Esophagus squamous epithelium (tissue), 4 donors: ENCODE data around the gene CTBP1.

Source experiments
- POLR2A ChIP-seq, 4 donors: fragments of 450-650 bp; IDR thresholded peaks; one replicate each; pipeline ENCODE4 v1.6.1; 2017; ENCODE audit warnings: antibody characterized with exemption in 4 of 4, mild to moderate bottlenecking in 4 of 4, moderate library complexity in 3 of 4
- TF ChIP-seq, protein P1 (sequence below), 6 experiments: fragments of 450-650 bp in 4 of 6; fragments of 200-600 bp in 2 of 6; sonication (generic) in 2 of 6; IDR thresholded peaks; one replicate each; pipeline ENCODE4 v1.5.1; 2016 to 2019; ENCODE audit warnings: antibody characterized with exemption in 6 of 6, mild to moderate bottlenecking in 4 of 6, moderate library complexity in 4 of 6

DNA sequence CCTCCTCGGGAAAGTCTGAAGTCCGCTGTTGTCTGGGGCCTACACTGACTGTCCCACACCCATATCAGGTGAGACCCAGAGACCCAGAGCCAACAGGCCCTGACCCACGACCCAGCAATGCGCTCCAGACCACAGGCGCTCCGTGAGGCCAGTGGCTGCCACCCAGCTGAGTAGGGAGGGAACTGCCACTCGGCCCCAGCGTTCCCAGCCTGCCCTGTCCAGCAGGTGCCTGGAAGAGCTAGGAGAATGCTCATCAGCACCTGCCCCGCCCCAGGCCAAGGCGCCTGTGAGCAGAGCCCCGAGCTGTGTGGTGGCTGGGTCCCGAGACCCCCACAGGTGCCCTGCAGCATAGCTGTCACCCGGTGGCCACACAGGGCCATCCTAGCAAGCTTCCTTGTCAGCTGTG is 79.2 kb downstream of the CTBP1 start:
- TF ChIP-seq, protein P1, sequence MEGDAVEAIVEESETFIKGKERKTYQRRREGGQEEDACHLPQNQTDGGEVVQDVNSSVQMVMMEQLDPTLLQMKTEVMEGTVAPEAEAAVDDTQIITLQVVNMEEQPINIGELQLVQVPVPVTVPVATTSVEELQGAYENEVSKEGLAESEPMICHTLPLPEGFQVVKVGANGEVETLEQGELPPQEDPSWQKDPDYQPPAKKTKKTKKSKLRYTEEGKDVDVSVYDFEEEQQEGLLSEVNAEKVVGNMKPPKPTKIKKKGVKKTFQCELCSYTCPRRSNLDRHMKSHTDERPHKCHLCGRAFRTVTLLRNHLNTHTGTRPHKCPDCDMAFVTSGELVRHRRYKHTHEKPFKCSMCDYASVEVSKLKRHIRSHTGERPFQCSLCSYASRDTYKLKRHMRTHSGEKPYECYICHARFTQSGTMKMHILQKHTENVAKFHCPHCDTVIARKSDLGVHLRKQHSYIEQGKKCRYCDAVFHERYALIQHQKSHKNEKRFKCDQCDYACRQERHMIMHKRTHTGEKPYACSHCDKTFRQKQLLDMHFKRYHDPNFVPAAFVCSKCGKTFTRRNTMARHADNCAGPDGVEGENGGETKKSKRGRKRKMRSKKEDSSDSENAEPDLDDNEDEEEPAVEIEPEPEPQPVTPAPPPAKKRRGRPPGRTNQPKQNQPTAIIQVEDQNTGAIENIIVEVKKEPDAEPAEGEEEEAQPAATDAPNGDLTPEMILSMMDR (IDR thresholded peaks at IDR 0.05): no peak
- TF ChIP-seq POLR2A (IDR thresholded peaks at IDR 0.05): no peak
